ENCODE data around the gene PPM1F.
"Not testable (repeated sequence)": the region's sequence is repeated elsewhere in the genome, so short reads cannot be mapped to it uniquely, and the experiment has no call there.

Gene PPM1F

DNA sequence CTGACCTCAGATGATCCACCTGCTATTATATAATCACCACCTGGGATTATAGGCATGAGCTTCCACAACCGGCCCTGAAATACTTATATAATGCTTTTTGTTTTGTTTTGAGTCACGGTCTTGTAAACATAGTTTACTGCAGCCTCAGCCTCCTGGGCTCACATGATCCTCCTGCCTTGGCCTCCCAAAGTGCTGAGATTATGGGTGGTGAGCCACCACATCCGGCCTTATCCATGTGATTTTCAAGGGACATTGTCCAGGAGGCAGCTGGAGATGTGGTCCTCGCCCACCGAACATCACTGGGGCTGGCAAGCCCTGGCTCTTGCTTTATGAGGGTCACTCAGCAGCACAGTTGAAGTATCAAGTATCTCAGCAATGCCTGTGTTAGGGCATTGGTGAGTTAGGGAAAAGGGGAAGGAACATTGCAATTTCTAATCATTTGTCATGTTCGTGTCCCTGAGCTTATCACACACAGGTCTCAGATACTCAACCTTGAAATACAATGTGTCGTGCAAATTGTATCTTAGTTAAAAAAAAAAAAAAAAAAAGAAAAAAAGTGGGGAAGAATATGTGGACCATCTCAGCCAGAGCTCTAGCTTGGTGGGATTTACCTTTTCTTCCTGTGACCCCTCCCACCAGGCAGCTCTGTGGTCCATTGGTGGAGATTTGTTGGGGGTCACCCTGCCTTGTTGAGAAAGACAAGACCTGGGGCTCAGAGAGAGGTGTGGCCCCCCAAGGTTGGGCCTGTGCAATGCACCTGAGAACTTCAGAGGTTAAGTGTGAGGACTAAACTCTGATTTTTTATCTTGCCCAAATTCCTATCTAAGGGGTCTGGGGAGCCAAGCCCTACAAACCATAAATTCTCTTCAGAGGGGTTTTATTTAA is 44.8 kb downstream of the PPM1F start:
- Histone ChIP-seq H3K36me3 (replicated peaks; ENCODE audit: low read depth, low read length) (no peaks in the 10 kb centered on the region), H3K9ac (ENCODE audit: low read length) (no peak overlapping the region), H3K4me3 (ENCODE audit: low read length) (no peak overlapping the region), H3K4me1 (ENCODE audit: low read length) (no peaks in the 10 kb centered on the region), H3K27ac (ENCODE audit: low read length) (no peak overlapping the region), H3K4me2 (ENCODE audit: low read length) (no peak overlapping the region), H3K9me3 (ENCODE audit: insufficient read depth, low read length) (no peaks in the 10 kb centered on the region), H2AFZ (ENCODE audit: low read depth, low read length) (no peak overlapping the region), H3K79me2 (ENCODE audit: low read length) (no peaks in the 10 kb centered on the region), H3K27me3 (ENCODE audit: low read depth, low read length) (peaks cover 10% of the 10 kb centered on the region; the same call in 1 of the 2 replicates), H4K20me1 (ENCODE audit: insufficient read depth, low read length) (no peaks in the 10 kb centered on the region)
- TF ChIP-seq, protein P1, sequence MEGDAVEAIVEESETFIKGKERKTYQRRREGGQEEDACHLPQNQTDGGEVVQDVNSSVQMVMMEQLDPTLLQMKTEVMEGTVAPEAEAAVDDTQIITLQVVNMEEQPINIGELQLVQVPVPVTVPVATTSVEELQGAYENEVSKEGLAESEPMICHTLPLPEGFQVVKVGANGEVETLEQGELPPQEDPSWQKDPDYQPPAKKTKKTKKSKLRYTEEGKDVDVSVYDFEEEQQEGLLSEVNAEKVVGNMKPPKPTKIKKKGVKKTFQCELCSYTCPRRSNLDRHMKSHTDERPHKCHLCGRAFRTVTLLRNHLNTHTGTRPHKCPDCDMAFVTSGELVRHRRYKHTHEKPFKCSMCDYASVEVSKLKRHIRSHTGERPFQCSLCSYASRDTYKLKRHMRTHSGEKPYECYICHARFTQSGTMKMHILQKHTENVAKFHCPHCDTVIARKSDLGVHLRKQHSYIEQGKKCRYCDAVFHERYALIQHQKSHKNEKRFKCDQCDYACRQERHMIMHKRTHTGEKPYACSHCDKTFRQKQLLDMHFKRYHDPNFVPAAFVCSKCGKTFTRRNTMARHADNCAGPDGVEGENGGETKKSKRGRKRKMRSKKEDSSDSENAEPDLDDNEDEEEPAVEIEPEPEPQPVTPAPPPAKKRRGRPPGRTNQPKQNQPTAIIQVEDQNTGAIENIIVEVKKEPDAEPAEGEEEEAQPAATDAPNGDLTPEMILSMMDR (IDR thresholded peaks at IDR 0.05; ENCODE audit: low read depth, low read length) = no peak
- TF ChIP-seq EZH2phosphoT487 (IDR thresholded peaks at IDR 0.05; ENCODE audit: low read depth) = no peak

DNA sequence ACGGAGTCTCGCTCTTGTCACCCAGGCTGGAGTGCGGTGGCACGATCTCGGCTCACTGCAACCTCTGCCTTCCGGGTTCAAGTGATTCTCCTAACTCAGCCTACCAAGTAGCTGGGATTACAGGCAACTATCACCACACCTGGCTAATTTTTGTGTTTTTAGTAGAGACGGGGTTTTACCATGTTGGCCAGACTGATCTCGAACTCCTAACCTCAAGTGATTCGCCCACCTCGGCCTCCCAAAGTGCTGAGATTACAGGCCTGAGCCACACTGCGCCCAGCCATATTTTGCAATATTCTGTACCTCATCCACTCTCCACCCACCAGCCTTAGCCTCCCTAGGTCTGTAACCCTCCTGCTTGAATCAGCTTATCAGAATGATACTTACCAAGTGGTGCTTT is 47.4 kb downstream of the PPM1F start:
- H3K27ac ChIP-seq (ENCODE audit: low read length); H4K20me1 ChIP-seq (ENCODE audit: insufficient read depth, low read length); H3K9me3 ChIP-seq (ENCODE audit: insufficient read depth, low read length); H3K79me2 ChIP-seq (ENCODE audit: low read length); H3K9ac ChIP-seq (ENCODE audit: low read length); H3K4me3 ChIP-seq (ENCODE audit: low read length); H3K36me3 ChIP-seq (replicated peaks; ENCODE audit: low read depth, low read length); H3K4me2 ChIP-seq (ENCODE audit: low read length); H3K27me3 ChIP-seq (ENCODE audit: low read depth, low read length); H2AFZ ChIP-seq (ENCODE audit: low read depth, low read length); H3K4me1 ChIP-seq (ENCODE audit: low read length): not testable (repeated sequence)

DNA sequence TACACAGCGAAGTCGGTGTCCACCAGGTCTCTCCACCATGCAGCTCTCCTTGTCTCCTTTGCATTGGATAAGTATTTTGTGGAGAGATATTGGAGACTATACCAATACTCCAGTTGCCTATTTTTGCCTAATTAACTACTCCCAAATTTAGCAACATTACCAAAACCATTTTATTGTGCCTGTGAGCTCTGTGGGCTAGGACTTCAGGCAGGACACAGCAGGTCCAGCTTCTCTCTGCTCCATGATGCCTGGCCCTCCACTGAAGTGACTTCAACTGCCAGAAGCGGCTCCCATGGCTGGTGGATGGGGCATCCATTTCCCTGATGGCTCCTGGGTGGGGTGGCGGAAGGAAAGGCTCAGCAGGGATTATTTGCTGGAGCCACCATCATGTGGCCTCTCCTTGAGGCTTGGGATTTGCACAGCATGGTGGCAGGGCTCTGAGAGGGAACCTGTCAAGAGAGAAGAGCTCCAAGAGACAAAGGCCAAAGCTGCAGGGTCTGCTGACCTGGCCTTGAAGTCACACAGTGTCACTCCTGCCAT is 48.3 kb downstream of the PPM1F start:
- no peaks in the 10 kb centered on the region for H4K20me1 ChIP-seq (ENCODE audit: insufficient read depth, low read length)
- no peak overlapping the region for H3K27ac ChIP-seq (ENCODE audit: low read length)
- H3K4me3 ChIP-seq (ENCODE audit: low read length) = no peak overlapping the region
- H3K4me1 ChIP-seq (ENCODE audit: low read length) = no peaks in the 10 kb centered on the region
- TF ChIP-seq, protein P1 (IDR thresholded peaks at IDR 0.05; ENCODE audit: low read depth, low read length) = no peak
- TF ChIP-seq EZH2phosphoT487 (IDR thresholded peaks at IDR 0.05; ENCODE audit: low read depth) = no peak
- no peaks in the 10 kb centered on the region for H3K79me2 ChIP-seq (ENCODE audit: low read length)
- H3K9me3 ChIP-seq (ENCODE audit: insufficient read depth, low read length) = no peaks in the 10 kb centered on the region
- H3K9ac ChIP-seq (ENCODE audit: low read length) = no peak overlapping the region
- no peak overlapping the region for H3K4me2 ChIP-seq (ENCODE audit: low read length)
- H3K36me3 ChIP-seq (replicated peaks; ENCODE audit: low read depth, low read length) = no peaks in the 10 kb centered on the region
- H3K27me3 ChIP-seq (ENCODE audit: low read depth, low read length) = no peaks in the 10 kb centered on the region
- H2AFZ ChIP-seq (ENCODE audit: low read depth, low read length) = no peak overlapping the region

DNA sequence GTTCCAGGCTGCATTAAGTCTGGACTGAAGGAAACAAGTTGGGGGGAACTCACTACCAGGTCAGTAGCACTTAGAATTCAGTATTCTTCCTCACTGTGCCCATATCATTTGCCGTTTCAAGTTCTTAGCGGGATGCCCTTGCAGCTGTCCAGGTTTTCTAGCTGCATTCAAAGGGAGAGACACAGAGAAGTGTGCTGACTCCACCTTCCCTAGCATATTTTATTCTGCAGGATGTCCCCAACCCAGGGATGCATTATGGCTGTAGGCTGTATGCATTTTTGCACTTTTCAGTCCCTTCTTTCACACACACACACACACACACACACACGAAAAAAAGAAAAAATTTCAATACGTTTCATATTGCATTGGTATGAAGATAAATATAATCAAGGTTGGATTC is 49.4 kb downstream of the PPM1F start:
- Histone ChIP-seq H2AFZ (ENCODE audit: low read depth, low read length) (no peak overlapping the region), H3K9ac (ENCODE audit: low read length) (no peak overlapping the region), H3K9me3 (ENCODE audit: insufficient read depth, low read length) (no peaks in the 10 kb centered on the region), H3K27ac (ENCODE audit: low read length) (no peak overlapping the region), H3K36me3 (replicated peaks; ENCODE audit: low read depth, low read length) (no peaks in the 10 kb centered on the region), H3K79me2 (ENCODE audit: low read length) (no peaks in the 10 kb centered on the region), H3K27me3 (ENCODE audit: low read depth, low read length) (no peaks in the 10 kb centered on the region), H3K4me2 (ENCODE audit: low read length) (no peak overlapping the region), H3K4me1 (ENCODE audit: low read length) (no peaks in the 10 kb centered on the region), H4K20me1 (ENCODE audit: insufficient read depth, low read length) (no peaks in the 10 kb centered on the region), H3K4me3 (ENCODE audit: low read length) (no peak overlapping the region)
- no peak for TF ChIP-seq EZH2phosphoT487 (IDR thresholded peaks at IDR 0.05; ENCODE audit: low read depth)
- TF ChIP-seq, protein P1 (IDR thresholded peaks at IDR 0.05; ENCODE audit: low read depth, low read length) = no peak

Measured in OCI-LY3 (cell line).